Measurements from ENCODE around the gene R3HDM2.
"Not testable (repeated sequence)": the region's sequence is repeated elsewhere in the genome, so short reads cannot be mapped to it uniquely, and the experiment has no call there.

Gene R3HDM2

DNA sequence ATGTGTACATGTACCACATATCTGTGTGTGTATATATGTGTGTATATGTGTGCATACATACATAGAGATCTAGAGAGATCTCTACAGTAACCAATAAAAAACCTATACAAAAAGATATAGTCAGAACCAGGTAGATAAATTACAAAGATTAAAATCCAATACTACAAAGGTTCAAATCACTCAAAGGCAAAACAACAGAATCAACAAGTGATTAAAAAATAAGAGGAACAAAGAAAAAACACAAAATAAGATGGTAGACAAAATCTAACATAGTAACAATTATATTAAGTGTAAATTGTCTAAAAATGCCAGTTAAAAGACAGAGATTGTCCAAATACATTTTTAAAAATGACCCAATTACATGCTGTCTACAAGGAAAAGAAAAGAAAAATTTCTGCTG is 83.6 kb downstream of the R3HDM2 start:
- H3K4me3 ChIP-seq (ENCODE audit: low read depth, low read length): no peak overlapping the region
- DNase-seq (ENCODE audit: low read depth): no peak
- TF ChIP-seq, protein P1, sequence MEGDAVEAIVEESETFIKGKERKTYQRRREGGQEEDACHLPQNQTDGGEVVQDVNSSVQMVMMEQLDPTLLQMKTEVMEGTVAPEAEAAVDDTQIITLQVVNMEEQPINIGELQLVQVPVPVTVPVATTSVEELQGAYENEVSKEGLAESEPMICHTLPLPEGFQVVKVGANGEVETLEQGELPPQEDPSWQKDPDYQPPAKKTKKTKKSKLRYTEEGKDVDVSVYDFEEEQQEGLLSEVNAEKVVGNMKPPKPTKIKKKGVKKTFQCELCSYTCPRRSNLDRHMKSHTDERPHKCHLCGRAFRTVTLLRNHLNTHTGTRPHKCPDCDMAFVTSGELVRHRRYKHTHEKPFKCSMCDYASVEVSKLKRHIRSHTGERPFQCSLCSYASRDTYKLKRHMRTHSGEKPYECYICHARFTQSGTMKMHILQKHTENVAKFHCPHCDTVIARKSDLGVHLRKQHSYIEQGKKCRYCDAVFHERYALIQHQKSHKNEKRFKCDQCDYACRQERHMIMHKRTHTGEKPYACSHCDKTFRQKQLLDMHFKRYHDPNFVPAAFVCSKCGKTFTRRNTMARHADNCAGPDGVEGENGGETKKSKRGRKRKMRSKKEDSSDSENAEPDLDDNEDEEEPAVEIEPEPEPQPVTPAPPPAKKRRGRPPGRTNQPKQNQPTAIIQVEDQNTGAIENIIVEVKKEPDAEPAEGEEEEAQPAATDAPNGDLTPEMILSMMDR (IDR thresholded peaks at IDR 0.05; ENCODE audit: insufficient read depth, low read depth, low read length, missing control alignments): no peak

- no peak overlapping the region for H3K4me3 ChIP-seq (ENCODE audit: low read depth, low read length)
- TF ChIP-seq, protein P1 (IDR thresholded peaks at IDR 0.05; ENCODE audit: insufficient read depth, low read depth, low read length, missing control alignments): no peak
- peak; percentile 50 for DNase-seq (ENCODE audit: low read depth)
These were observed 87.0 kb downstream of the R3HDM2 start for GRCh38 chr12:57343703-57344378.

DNA sequence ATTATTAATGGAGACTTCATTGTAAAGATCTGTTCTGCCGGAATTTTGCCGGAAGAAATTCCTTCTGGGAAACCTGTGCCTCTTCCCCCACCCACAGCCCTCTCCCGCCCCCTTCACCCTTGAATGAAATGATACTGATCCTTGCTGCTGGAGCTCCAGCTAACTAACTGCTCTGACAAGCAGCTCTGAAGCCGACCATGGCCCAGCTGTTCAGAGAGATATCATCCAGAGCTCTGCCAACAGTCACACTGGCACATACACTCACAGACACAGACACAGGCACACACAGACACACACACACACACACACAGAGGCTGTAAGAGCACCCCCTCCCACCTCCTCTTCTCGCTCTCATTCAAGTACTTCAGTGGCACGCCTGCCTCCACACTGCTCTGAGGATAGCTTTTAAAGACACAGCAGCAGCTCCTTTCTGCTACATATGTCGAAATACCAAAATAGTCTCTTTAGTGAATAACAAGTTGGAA is 88.6 kb downstream of the R3HDM2 start:
- no peak overlapping the region for H3K4me3 ChIP-seq (ENCODE audit: low read depth, low read length)
- no peak for DNase-seq (ENCODE audit: low read depth)
- TF ChIP-seq, protein P1 (IDR thresholded peaks at IDR 0.05; ENCODE audit: insufficient read depth, low read depth, low read length, missing control alignments): no peak

- DNase-seq (ENCODE audit: low read depth): no peak
- H3K4me3 ChIP-seq (ENCODE audit: low read depth, low read length): no peak overlapping the region
- TF ChIP-seq, protein P1 (IDR thresholded peaks at IDR 0.05; ENCODE audit: insufficient read depth, low read depth, low read length, missing control alignments): no peak
These were observed 89.4 kb downstream of the R3HDM2 start for GRCh38 chr12:57341275-57341990.

DNA sequence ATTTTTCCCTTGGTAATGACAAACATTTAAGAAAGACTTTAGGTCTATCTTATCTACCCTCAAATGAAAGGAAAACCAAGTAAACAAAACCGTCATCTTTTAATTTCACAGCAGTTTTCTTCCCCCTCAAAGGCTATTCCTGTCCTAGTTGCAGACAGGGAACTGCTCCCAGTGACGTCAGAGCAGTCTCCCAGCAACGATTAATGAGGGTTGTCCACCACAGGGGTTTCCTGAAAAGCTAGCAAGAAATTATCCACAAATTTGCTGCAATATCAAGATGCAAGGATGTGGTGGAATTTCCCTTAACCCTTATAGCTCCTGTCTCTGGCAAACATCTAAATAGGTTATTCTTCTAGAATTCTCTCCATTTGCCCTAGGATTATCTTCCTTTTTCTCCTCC is 90.7 kb downstream of the R3HDM2 start:
- TF ChIP-seq, protein P1 (IDR thresholded peaks at IDR 0.05; ENCODE audit: insufficient read depth, low read depth, low read length, missing control alignments): no peak
- DNase-seq (ENCODE audit: low read depth): no peak
- no peak overlapping the region for H3K4me3 ChIP-seq (ENCODE audit: low read depth, low read length)

- not testable (repeated sequence) for DNase-seq (ENCODE audit: low read depth)
These were observed 94.5 kb downstream of the R3HDM2 start for GRCh38 chr12:57336299-57336698.

DNA sequence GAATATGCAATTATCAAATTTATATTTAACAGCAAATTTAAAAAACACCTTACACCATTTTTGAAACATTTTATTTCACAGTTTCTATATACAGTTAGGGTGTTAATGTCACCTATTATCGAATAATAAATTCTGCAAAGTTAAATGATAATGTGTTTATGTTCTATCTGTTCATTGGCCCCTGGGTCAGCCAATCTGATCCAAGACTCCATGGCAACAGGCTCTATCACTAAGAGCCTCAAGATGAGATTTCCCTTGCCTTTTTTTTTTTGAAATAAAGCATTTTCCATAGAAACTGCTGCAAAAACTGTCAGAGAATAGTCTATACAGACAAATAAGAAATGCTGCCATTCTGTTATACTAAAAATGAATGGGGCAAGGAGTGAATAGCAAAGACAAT is 96.6 kb downstream of the R3HDM2 start:
- DNase-seq (ENCODE audit: low read depth): no peak
- H3K4me3 ChIP-seq (ENCODE audit: low read depth, low read length): no peak overlapping the region
- TF ChIP-seq, protein P1 (IDR thresholded peaks at IDR 0.05; ENCODE audit: insufficient read depth, low read depth, low read length, missing control alignments): no peak

More at GRCh38 chr12:57336299-57336698, 94.5 kb downstream of the R3HDM2 start:
- H3K4me3 ChIP-seq (ENCODE audit: low read depth, low read length): not testable (repeated sequence)

Data from GM12865 (cell line).